HG03558 (cell line): ENCODE measurements around the gene RELA.

Experiments
- ATAC-seq: cut with Tn5 transposase; IDR thresholded peaks from one replicate; pipeline ENCODE4 v1.9.1; 2021; ENCODE audit warnings: moderate number of reproducible peaks; ENCODE audit not compliant: unreplicated experiment; ENCODE audit errors: extremely low read depth

The RELA gene

DNA sequence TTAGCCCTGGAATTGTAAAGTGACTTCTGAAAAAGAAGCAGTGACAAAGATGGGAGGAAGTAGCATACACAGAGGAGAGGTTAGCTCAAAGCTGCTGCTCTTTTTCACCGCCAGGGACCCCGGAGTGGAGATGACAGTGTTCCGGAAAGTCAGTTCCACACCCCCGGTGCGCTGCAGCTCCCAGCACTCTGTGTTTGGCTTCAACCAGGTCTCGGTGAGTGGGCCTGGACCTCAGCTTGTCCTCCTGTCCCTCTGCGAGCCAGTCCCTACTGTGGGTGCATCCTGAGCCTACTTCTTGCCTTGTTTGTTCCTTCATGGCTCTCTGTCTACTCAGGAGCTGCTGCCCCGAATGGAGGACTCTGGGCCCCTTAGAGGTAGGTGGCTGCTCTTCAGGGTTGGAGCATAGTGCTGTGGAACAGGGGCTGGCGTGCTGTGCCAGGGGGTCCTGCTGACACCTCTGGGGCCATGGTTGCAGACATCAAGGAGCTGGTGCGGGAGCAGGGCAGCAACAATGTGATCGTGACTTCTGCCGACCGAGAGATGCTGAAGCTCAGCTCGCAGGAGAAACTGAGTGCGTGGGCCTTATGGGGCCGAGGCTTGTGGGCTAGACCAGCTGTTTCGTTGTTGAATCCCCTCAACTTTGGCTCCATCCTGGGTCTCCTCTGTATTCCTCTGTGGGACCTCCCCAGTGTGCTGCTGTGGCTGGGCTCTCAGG, 45.4 kb downstream of the RELA start:
- ATAC-seq = no peak

DNA sequence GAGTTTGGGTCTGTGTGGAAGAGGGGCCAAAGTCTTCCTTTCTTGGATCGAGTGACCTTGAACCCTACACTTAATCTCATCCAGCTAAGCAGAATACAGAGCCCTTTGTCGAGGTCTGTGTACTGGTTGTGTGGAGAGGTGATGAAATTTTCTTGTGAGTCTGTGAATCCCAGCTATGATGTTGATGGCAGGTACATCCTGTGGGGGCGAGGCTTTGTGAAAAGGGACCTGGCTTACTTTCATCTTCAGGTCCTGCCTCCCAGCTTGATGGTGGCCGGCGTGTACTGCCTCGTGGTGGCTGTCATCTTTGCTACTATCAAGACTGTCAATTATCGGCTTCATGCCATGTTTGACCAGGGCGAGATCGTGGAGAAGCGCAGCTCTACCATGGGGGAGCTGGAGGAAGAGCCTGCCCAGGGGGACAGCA, 46.1 kb downstream of the RELA start:
- no peak for ATAC-seq

DNA sequence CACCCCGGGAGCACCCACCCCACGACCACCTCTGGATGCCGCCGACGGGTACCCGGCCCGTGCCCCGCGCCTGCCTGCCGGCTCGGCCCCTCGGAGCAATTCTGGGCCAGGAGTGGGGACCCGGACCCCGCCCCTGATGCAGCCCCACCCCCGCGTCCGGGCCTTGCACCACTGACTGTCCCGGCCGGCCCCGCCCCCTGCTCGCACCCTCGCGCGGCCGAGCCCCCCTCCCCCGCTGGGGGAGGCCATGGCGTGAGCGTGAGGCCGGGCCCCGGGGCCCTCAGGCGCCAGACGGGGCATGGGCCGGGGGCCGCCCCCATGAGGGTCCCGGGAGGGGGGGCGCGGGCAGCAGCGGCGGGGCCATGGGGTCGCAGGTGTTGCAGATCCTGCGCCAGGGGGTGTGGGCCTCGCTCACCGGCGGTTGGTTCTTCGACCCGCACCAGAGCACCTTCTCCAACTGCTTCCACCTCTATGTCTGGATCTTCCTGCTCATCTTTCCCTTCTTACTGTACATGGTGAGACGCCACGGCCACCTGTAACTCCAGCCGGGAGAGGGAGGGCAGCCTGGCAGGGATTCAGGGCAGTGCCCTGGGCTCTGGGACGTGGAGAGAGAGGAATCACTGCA, 46.7 kb downstream of the RELA start:
- no peak for ATAC-seq

DNA sequence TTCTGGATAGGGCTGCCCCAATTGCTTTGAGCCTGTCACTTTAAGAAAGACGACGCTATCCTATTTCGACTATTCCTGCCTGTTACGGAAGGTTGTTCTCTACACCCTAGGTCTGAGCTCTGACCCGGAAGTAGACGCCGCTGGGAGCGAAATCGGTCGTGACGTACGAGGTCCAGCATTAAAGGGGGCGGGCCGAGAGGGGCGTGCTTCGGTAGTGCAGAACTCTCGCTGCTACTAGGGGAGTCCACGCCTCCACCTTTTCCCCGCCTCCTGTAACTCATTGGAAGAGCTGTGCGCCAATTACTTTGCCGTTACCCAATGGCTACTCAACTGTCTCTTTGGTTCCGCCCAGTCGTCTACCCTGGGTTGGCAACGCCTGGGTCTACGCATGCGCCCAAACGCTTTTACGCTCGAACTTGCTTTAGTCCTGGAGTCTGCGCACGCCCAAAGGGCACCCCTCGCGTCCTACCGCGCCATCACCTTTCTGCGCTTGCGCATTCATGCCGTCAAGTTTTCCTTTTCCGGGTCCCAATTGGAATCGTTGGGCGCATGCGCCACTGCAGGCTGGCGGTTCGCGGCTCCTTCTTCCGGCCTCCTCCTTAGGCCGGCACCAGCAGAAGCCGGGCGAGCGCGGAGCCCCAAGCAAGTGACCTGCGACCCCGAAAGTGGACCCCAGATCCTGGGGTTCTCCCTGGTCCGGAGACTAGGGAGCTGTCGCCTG, 47.3 kb downstream of the RELA start, which contains the start of gene PCNX3:
Gene PCNX3, plus strand, starts transcription at position 548 of the 721 bp plus-strand sequence. CDS start 536 bp downstream, outside the sequence.
- peak; percentile 63 for ATAC-seq

- ATAC-seq = no peak
These were observed 49.4 kb downstream of the RELA start for GRCh38 chr11:65613091-65613928.

GRCh38 chr11:65612691-65613090, 50.0 kb downstream of the RELA start:
- no peak for ATAC-seq

- no peak for ATAC-seq
These were observed 50.7 kb downstream of the RELA start for GRCh38 chr11:65611758-65612603.

DNA sequence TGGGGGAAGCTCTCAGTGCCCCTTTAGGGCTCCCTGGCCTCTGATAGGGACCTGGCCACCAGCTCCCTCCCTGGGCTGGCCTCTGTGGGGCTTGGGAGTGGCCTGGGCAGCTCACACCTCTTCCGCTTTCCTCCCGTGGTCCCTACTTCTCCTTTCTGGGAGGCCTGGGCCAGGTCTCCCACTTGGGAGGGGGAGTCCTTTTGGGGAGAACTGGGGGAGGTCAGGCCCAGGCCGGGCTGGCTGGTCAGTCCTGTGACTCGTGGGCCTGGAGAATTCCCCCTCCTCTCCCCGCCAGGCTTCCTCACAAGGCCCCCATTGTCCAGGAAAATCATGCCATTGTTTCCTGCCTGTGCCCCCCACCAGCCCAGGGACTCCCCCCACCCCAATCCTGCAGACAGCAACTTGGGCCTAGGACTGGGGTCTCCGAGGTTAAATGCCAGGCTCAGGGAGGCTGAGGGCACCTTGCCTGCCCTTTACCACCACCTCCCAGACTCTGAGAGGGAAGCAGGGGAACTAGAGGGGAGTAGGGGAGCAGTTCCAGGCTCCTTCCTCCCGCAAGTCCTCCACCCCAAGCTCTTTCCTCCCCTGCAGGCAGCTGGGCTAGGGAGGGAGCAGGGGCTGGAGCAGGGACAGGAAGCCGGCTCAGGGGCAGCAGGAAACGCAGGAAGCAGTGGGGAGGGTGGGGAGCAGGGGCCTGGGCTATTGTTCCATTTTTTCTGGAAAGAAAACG, 51.5 kb downstream of the RELA start:
- ATAC-seq = no peak

DNA sequence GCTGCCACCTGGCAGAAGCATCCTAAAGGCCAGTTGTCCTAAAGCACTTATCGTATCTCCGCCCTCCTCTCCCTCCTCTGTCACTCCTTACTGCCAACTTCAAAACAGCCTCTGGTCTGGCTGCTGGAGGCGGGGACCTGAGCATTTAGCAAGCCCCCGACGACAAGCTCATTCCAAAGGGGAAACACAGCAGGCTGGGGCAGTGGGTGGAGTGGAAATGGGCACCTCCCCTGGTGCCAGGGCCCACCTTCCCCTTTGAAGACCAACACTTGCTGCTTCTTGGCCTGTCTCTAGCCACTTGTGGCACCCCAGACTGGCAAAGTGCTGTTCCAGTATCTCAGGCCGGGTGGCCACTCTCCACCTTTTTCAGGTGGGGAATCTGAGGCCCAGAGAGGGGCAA, 52.3 kb downstream of the RELA start:
- ATAC-seq = no peak

GRCh38 chr11:65609665-65610064, 53.1 kb downstream of the RELA start:
- no peak for ATAC-seq

DNA sequence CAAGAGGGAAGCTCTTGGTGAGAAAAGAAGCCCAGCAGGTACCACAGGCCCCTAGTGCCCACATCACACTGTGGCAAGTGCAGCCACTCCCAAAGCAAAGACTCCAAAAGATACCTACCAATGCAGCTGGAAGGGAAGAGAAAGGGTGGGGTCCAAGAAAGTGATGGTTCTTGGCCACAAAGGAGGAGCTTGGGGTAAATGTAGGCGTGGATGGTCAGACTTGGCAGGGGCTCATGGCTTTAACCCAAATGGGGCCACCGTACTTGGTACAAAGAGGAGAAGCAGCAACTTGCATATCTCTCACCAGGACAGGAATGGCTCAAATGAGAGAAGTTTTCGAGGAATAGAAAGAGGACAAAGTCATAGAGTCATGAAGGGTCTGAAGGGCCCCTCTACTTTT, 53.5 kb downstream of the RELA start:
- no peak for ATAC-seq

DNA sequence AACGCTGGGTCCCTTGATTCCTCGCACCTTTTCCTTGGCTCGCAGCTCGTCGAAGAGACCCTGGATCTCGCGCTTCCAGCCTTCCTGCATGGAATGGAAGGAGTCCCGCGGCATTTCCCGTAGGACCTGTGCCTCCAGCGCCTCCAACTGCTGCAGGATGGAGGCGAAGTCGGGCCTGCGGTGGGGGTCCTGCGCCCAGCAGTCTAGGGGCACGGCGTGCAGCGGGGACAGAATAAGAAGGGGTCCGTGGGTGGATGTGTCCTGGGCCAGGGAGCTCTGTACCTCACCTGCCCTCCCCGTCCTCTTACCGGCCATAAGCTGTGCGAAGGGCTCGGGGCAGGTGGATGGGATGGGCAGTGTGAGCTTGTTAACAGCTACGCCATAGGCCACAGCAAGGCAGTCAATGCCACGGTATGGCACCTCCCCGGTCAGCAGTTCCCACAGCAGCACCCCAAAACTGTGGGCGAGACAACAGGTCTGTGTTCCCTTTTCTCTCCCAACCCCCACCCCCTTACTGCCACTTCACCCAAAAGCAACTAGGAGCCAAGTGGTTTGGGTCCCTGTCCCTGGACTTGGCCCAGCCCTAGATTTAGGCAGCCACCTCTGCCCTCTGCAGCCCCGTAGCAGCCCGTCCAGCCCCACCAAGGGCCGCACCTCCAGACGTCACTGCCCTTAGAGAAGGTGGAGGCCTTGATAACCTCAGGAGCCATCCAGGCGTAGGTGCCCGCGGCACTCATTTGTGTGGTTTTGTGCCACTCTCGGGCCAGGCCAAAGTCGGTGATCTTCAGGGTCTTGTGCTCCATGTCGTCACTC, 54.9 kb downstream of the RELA start:
- ATAC-seq = no peak

DNA sequence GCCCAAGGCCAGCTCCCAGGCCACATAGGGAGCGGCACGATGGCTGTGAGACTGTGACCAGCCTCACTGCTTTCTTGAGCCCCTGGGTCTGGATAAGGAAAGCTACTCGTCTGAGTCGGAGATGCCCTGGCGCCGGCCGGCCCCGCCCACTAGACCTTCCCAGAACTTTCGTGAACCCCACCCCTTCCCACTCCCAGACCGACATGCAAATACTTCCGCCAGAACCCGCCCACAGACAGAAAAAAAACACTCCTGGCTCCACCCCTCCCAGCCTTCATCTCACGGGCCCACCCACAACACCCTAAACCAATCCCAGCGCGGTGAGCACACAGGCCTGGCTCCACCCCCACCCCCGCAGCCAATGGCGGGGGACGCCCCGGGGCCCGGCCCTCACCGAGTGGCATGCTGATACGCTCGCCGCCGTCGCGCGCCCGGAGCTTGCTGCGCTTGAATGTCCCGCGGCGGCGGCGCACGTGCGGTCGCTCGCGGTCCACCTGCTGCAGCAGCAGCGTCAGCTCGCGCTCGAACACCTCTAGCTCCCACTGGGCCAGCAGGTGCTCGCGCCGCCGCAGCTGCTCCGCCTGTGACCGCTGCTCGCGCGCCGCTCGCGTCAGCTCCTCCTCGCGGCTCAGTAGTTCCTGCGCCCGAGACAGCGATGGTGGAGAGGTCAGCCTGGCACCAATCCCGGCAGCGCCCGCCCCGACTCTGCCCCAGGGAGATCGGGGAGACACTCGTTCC, 55.7 kb downstream of the RELA start:
- no peak for ATAC-seq

DNA sequence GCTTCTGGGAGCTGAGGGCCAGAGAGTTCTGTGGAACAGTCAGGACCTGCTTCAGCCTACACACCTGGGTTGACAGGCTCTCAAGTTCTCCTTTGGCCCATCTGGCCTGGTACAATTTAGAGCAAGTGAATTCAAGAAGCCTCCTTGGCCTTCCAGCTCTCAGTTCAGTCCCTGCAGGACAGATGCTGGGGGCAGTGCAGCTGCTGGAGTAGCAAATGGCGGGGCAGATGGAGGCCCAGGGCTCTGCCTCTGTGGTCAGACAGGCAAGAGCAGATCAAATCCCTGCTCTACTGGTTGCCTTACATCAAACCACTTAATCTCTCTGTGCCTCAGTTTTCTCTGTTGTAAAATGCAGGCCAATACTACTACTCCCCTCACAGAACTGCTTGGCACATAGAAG, 58.5 kb downstream of the RELA start:
- no peak for ATAC-seq
